Suppressor macrophage treated with lipopolysaccharide for 4 hours (primary cell): Measurements from ENCODE around the gene NINJ1.
A peak's percentile ranks its signal among the peaks of the same experiment; 100 is the strongest.

Experiments used
- DNase-seq: peaks from one replicate; pipeline ENCODE4 v3.0.0-alpha.2; 2020

NINJ1 gene

DNA sequence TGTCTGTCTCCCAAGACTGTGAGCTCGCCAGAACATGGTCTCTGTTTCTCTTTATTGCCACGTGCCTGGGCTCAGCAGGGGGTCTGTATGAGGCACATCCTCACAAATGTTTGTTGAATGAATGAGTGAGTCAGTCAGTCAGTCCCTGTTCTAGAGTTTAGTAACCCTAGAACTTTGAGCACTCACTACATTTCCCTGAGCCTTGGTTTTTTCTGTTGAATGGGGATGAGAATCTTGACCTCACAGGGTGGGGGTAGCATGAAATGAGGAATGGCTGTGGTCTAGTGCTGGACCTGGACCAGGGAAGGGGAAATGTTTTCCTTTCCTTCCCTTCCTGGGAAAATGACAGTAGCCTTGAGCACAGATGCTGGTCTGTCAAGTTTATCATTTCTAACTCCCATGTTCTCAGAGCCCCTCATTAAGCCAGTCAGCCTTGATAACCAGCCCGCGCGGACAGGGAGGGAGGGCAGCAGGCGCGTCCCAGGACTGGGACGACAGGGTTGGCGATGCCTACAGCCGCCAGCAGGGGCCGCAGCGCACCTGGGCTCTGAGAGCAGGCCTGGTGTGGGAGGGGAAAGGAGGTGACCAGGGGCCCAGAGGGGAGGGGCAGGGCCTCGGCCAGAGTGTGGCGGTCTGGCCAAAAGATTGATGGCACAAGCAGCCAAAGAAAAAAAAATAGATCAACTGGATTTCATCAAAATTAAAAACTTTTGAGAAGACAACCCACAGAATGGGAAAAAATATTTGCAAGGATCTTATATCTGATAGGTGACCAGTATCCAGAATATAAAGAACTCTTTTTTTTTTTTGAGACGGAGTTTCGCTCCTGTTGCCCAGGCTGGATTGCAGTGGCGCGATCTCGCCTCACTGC lies 25.8 kb upstream of the NINJ1 start:
- DNase-seq: peak; percentile 88

DNA sequence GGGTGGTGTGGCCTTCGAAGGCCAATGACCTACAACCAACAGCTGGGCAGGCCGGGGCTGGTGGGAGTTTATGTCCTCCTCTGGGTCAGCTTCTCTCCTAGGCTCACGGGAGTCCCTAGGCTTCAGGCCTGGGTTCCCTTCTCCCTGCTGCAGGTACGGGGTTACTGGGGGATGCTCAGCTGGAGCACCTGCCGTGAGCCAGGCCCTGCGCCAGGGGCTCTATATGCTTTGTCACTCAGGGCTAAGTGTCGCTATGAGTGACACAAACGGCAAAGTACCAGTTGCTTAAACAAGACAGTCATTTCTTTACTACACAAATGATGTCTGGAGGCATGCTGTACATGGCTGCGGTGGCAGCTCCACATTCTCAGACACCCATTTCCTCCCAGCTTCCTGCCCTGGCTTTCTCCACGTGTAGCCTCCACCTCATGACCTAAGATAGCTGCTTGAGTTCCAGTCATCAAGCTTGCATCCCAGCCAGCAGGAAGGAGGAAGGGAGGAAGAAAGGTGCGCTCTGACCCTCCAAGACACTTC lies 22.5 kb upstream of the NINJ1 start:
- no peak for DNase-seq

DNA sequence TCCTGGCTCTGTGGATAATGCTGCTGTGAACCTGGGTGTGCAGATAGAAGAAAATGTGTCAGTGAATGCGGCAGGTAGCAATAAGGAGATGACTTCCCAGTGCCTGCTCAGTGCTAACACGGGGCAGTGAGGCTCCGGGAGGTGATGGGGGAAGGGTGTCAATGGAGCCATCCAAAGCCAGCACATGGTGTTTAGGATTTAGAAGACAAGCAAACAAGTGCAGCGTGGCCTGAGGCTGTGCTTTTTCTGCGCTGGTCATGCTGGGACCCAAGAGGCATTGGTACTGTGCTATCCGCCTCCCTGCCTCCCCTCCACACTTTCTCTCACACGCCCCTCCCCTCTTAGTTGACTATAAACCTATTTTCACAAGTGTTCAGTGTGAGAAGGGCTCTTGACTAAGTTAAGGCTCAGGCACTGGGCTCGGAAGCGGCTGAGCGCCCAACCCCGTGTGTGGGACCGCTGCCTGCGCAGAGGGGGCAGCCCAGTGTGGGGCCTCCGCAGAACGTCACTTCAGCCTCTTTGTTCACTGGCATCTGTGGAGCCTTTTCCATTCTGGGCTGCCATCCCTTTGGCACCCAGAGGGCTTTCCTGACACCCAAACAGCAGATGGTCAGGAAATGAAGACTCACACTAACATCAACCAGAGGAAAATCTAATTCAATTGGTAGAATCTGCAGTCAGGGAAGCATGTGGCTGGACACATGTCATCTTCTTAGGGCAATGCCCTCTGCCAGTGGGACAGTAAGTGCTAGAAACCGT lies 21.8 kb upstream of the NINJ1 start:
- no peak for DNase-seq

DNA sequence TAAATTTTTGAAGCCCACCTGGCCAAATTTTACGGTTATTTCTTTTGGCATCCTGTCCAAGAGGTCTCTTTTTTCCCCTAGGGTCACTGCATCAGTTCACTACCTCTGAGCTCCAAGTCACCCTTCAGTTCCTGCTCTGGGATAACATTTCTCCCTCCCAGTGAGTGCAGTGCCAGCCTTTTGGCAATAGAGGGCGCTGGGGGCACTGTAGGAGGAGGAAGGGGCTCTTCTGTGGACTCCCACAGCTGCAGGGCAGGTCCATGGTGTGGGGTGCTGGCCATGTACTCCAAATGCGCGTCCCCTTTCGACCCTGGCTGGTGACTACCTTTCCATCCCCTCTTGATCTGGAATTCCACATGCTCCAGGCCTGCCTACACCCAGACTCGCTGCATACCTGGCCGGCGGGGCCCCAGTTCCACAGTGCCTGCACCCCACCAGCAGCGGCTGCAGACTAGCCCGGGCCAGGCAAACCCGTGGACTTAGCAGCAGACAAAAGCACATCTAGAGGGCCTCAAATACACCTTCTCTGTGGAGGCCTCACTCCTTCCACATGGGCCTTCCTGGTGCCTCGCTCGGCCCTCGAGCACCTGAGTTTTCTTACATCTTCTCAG lies 20.3 kb upstream of the NINJ1 start:
- DNase-seq: peak; percentile 65

DNA sequence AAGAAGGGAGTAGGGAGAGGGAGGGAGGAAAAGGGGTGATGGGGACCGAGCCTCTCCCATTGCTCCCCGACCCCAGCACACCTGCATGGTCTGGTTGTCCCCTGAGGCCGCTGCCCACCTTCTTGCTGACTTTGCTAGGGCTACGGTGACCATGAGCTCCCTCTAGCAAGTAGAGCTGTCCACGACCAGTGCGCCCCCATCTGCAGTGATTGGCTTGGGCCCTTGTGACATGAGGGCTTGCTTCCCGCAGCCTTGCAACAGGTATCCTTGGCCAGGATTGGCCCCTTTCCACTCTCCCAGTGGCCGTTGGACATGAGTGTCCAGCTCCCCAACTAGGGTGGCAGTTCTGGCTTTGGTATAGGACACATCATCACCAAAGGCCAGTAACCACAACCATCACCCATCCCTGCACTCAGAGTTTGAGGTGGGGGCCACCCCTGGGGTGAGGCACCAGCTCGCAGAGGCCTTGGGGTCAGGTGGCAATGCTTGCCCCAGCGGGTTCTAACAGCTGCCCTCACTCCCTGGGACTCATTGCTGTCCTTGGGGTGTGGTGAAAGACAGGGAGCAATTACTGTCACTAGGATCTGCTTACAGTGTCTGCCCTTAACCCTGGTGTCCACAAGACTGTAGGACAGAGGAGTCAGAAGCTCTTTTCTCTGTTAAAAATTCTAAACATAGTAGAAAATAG lies 17.2 kb upstream of the NINJ1 start:
- no peak for DNase-seq

DNA sequence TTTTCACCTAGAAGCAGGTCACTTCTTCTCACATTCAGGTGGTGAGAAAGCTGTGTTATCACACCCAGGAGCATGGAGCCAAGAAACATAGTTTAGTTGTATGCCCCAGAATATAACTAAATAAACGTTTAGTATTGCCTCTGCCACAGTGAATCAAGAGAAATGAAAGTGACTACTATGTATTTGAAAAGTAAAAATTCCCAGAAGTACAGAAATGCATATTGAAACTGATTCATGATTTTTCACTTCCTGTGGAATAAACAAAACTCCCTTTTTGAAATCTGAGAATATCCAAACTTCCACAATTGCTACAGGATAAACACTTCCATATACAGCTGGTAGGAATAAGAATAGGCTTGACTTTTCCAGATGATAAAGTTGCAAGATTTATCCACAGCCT lies 15.3 kb upstream of the NINJ1 start:
- DNase-seq: peak; percentile 93

DNA sequence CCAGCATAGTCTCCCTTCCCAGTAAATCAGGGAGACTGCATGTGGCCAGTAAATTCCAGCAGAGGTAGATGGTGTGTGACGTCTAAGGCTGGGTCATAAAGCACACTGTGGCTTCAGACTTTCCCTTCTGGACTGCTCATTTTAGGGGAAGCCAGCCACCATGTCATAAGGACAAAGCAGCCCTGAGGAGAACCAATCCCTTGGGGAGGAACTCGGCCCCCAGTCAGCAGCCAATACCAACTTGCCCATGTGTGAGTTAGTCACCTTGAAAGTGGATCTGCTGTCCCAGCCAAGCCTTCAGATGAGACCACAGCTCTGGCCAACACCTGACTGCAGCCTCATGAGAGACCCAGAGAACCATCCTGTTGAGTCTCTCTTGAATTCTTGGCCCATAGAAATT lies 14.7 kb upstream of the NINJ1 start:
- DNase-seq: peak; percentile 85

DNA sequence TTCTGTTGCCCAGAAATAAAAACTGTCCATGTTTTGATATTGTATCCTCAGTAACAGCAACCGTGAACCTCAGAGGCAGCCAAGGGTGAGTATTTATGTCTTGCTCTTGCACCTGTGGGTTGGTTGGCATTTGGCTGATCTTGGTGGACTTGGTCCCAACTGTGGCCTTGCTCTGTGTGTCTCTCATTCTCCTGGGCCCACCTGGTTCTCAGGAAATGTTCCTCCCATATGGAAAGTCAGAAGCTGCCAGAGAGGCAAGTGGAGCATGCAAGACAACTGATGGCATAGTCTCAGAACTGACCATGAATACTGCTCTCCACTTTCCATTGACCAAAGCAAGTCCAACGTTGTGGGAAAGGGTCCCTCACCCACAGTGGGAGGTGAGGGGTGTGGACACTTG lies 13.6 kb upstream of the NINJ1 start:
- no peak for DNase-seq

DNA sequence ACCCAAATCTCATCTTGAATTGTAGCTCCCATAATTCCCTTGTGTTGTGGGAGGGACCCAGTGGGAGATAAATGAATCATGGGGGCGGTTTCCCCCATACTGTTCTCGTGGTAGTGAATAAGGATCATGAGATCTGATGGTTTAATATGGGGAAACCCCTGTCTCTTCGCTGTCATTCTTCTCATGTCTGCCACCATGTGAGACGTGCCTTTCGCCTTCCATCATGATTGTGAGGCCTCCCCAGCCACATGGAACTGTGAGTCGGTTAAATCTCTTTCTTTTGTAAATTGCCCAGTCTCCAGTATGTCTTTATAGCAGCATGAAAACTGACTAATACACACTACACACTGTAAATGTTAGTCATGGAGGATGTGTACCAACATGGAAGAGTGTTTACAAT lies 12.6 kb upstream of the NINJ1 start:
- peak; percentile 83 for DNase-seq

DNA sequence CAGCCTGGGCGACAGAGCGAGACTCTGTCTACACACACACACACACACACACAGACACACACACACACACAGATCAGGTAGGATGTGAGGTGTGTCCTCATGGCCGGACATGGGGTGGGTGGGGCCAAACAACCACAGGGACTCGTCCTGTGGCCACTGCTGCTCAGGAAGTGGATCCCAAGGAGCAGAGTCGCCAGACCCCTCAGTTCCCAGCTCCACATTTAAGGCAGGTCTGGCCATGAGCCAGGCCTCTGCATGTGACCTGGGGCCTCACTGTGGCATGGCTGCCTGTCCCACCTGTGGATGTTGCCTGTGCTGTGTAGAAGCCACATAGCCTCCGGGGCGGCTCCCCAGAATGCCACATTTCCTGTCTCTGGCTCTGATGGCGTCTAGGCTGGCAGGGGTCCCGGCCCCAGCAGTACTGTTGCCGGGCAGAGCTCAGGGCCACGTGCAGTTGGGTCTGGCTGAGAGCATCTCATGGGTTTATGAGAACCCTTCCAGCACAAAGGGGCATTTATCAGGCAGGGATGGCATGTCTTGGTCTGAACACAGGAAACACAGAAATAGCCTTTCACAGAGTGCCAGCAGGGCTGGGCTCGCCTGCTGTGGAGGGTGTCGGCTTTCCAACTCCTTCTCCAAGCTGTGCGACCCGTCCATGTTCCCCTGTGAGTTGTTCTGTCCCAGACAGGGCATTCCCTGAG lies 9.9 kb upstream of the NINJ1 start:
- DNase-seq: no peak

DNA sequence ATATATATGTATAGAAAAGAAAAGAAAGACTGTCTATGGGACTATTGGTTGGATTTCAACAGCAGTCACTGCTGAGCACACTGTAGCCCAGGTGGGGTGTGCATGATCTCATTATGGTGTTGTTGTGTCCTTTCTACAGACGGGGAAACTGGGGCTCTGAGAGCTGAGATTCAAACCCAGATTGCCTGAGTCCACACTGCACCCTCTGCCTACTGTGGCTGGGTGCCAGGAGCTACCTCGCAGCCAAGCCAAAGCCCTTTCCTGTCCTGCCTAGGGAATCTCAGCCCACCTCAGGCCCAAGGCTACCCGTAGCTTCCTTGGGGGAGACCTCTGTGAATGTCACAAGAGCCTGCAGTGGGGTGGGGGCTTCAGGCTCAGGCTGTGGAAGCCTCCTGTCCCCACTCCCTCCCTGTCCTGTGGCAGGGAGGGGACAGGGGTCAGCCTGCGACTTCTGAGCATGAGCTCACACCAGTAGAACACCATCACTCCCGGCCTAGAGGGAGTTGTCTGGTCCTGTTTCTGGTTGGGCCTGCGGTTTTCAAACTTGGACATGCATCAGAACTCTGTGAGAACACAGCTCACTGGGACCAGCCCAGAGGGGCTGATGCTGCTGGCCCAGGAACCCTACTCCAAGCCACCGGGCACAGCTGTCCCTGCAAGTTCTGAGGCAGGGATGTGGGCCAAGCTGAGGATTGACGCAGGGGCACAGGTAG lies 7.9 kb upstream of the NINJ1 start:
- DNase-seq: no peak

DNA sequence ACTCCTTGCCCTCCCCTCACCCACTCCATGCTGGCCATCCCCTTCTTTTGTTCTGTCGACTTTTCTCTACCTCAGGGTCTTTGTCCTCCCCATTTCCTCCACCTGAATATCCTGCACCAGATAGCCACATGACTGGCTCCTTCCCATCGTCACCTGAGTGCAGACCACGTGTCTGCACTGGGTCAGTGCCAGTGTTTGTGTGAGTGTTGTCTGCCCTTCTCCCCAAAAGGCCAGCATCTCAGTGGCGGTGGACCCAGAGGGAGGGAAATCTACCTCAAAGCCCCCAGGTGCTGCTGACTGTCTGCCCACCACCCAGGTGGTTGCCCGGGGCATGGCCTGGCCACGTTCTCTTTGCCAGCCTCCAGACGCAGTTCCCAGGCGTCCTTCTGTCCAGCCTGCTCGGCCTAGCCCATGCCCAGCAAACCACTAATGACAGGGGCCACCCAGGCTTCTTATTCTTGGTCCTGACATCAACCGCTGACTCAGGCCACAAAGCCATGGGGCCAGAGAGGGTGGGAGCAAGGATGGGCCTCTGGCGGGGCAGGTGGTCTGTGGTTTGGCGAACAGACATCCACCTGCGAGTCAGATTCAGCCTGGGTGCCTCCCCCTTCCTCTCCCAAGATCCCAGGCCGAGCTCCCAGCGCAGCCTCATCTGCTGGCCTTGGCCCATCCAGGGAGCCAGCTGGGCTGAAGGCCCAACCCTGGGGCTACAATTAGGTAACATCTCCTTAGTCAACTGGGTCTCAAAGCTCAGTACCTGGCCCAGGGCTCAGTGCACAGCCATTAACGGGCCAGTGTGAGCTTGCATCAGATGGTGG lies 5.5 kb upstream of the NINJ1 start:
- DNase-seq: no peak

DNA sequence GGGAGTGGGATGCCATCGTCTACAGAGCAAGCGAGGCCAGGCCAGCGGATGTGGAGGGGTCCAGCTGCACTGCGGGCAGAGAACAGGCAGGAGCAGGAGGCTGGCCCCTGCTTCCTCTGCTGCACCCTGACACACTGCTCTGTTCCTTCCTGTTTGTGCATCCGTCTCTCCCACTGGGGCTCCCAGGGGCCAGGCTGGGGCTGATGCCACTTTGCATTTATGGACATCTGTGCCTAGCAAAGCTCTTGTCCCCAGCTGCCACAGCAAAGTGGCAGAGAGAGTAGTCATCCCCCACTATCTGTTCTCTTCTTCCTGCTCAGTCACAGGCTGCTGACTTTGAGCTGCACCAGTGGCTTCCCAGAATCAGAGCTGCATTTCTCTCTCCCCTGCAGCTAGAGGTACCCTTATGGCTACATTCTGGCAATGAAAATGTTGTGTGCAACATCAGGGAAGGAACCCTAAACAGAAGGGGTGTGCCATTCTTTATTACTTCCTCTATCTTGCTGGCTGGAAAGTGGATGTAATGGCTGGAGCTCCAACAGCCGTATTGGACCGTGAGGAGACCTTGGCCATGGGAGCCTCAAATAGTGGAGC lies 4.2 kb upstream of the NINJ1 start:
- DNase-seq: peak; percentile 49

DNA sequence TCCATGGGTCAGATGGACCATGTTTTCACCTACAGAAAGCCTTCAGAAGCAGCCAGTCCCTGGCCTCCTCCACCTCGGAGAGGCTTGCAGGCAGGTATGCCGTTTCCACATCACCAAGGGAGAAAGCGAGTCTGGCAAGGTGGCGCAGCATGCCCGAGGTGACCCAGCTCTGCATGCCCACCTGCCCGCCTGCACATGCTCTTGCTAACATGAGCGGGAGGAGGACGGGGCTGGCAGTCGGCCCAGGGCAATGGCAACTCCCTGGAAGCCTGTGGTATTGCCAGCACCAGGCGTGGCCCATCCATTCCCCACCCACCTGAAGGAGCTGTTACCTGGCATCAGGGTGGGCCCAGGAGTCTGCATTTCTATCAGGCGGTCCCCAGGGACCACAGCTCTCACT lies 3.3 kb upstream of the NINJ1 start:
- no peak for DNase-seq

DNA sequence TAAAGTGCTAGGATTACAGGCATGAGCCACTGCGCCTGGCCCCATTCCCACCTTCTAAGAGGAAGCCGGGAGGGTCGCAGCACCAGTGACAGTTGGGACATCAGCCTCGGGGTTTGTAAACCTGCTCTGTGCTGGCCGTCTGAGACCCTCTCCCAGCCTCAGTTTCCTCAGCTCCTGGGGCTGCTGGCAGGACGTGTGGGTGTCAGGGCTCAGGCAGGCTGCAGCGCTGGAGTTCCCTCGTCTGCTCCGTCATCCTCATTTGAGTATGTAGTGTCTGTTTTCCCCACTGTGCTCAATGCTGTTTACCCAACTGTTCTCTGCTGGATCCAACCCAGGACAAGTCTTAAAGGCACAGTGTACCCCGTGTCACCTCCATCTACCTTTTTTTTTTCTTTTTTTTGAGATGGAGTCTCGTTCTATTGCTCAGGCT lies 2.0 kb upstream of the NINJ1 start:
- peak; percentile 72 for DNase-seq

DNA sequence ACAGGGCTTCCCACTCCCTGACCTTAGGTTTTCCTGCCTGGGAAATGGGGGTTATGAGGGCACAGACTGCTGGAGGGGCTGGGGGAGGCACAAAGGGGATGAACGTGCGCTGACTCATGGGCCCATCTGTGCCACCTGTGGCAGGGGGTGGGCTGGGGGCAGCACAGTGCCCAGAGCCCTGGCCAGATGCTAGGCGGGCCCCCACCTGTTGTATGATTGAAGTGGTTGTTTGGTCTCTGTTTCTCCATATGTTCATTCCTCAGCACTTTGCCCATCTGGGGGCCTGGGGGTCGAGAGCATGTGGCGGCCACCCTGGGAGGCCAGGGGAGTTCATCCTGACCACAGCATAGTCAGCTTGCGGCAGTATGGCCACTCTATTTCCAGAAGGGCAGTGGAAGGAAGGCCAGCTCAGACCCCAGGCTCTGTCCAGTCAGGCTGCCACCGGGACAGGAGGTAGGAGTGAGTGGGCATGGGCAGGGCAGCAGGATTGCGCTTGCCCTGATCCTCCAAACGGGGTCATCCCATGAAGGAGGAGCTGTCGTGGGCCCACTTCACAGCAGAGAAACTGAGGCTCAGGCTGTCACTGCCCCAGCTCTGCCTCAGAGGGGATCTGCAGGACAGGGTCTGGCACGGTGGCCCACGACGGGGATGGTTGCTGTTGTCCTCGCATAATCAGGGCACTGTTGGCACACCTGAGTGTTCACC lies 841 bp upstream of the NINJ1 start:
- DNase-seq: no peak

DNA sequence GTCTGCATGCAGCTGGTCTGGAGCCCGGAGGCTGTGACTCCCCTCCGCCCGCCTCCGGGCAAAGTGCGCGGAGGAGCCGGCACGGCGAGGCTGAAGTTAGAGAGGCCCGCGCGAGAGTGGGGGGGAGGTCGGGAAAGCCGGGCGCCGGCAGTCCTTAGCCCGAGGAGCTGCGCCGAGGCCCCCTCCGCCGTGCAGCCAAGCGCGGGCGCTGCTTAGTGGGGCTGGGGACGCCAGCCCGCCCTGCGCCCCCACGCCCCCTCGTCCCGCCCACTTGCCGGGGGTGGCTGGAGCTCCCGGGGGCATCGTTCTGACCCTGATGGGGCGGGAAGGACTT lies 403 bp downstream of the NINJ1 start:
- DNase-seq: no peak

DNA sequence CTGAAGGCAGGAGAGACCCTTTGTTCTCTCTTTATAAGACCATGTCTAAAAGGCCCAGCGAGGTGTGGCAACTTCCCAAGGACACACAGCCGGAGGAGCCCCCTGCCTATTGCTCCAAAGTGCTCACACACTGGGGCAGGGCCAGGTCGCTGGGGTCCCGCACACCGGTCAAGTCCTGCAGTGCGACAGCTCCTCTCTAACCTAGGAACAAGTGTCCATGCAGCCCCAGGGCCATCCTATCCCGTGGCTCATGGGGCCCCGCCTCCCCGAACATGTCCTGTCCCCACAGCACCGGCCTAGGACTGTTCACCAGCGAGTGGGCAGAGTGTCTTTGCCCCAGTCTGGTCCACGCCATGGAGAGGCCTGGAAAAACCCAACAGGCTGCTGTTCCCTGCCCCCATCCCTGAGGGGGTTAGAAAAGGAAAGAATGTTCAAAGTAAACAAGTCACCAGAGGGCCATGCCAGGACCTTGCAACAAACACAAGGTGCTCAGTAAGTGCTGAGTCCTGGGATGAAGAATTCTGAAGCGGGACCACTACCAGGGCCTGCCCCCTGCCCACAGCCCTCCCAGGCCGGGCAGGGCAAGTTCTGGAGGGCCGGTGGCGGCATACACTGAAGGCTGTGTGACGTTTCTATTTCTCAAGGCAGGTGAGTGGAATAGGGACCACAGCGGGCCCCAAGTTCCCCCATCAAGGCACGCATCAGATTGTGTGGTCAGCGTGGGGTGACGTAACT lies 938 bp downstream of the NINJ1 start:
- DNase-seq: peak; percentile 92
